ENCODE results near the gene TARS2. TPM values are rescaled to one million over a fixed set of nuclear protein-coding genes. Genes with fewer than 3 reads are reported as not detected.

Gene TARS2, protein sequence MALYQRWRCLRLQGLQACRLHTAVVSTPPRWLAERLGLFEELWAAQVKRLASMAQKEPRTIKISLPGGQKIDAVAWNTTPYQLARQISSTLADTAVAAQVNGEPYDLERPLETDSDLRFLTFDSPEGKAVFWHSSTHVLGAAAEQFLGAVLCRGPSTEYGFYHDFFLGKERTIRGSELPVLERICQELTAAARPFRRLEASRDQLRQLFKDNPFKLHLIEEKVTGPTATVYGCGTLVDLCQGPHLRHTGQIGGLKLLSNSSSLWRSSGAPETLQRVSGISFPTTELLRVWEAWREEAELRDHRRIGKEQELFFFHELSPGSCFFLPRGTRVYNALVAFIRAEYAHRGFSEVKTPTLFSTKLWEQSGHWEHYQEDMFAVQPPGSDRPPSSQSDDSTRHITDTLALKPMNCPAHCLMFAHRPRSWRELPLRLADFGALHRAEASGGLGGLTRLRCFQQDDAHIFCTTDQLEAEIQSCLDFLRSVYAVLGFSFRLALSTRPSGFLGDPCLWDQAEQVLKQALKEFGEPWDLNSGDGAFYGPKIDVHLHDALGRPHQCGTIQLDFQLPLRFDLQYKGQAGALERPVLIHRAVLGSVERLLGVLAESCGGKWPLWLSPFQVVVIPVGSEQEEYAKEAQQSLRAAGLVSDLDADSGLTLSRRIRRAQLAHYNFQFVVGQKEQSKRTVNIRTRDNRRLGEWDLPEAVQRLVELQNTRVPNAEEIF
- 18.9 and 22.8 TPM in 2 replicates for total RNA-seq (2016; rRNA removed; fragmentation: Illumina TruSeq; extraction: Trizol)
- 8.4 and 12.5 TPM in 2 replicates for total RNA-seq (2016; cell fraction: cytosol; rRNA removed; fragmentation: Illumina TruSeq; extraction: Trizol; ENCODE audit: low read depth)
- total RNA-seq (2016; cell fraction: insoluble cytoplasmic fraction; rRNA removed; fragmentation: Illumina TruSeq; extraction: Trizol) = 15.6 and 22.5 TPM in 2 replicates
- 6.5 and 7.5 TPM in 2 replicates for total RNA-seq (2016; cell fraction: membrane; rRNA removed; fragmentation: Illumina TruSeq; extraction: Trizol)
- total RNA-seq (2016; cell fraction: nucleus; rRNA removed; fragmentation: Illumina TruSeq; extraction: Trizol) = 16.0 and 18.6 TPM in 2 replicates
- polyA plus RNA-seq (2011; rRNA removed) = 21.3 and 23.6 TPM in 2 replicates
- polyA plus RNA-seq (2011; cell fraction: cytosol; rRNA removed) = 17.2 and 22.5 TPM in 2 replicates
- polyA plus RNA-seq (2011; cell fraction: nucleus; rRNA removed) = 28.5 and 36.4 TPM in 2 replicates
- polyA plus RNA-seq (2012) = 11.0 and 12.1 TPM in 2 replicates
- polyA plus RNA-seq (2016; cell fraction: cytosol; fragmentation: Illumina TruSeq; extraction: Trizol; ENCODE audit: low read depth) = 2.0 and 3.5 TPM in 2 replicates
- 16.5 and 17.4 TPM in 2 replicates for polyA plus RNA-seq (2016; cell fraction: insoluble cytoplasmic fraction; fragmentation: Illumina TruSeq; extraction: Trizol; ENCODE audit: low read depth)
- polyA plus RNA-seq (2016; cell fraction: membrane; fragmentation: Illumina TruSeq; extraction: Trizol; ENCODE audit: low read depth) = 4.3 and 5.2 TPM in 2 replicates
- 24.5 and 28.0 TPM in 2 replicates for polyA plus RNA-seq (2016; cell fraction: nucleus; fragmentation: Illumina TruSeq; extraction: Trizol; ENCODE audit: insufficient read depth, low read depth)
- polyA minus RNA-seq (2011; rRNA and poly(A)+ RNA removed; ENCODE audit: low replicate concordance) = 22.4 and 80.2 TPM in 2 replicates
- polyA minus RNA-seq (2011; cell fraction: cytosol; rRNA and poly(A)+ RNA removed) = 6.8 and 10.1 TPM in 2 replicates
- 20.9 and 25.6 TPM in 2 replicates for polyA minus RNA-seq (2011; cell fraction: nucleus; rRNA and poly(A)+ RNA removed)
- percentile 54 among the genes with signal in this experiment for Bru-seq, nascent RNA
- percentile 68 among the genes with signal in this experiment for BruChase-seq, experiment 1, labeled RNA remaining after a 6-hour chase
- BruChase-seq, experiment 2, labeled RNA remaining after a 2-hour chase = percentile 58 among the genes with signal in this experiment
- long read RNA-seq, experiment 1, transcript TARS2-204 (18 exons, 2,729 nt) = major isoform, 9 of 27 reads
- long read RNA-seq, experiment 1, transcript TARS2-214 (16 exons, 2,162 nt) = minor isoform, 8 of 27 reads
- long read RNA-seq, experiment 1, partial matches to known transcripts = 6 of 27 reads
- long read RNA-seq, experiment 1, other reads (novel, unspliced or antisense) = 4 of 27 reads
- long read RNA-seq, experiment 2, transcript TARS2-214 (16 exons, 2,162 nt) = minor isoform, 5 of 36 reads
- long read RNA-seq, experiment 2, transcript TARS2-204 (18 exons, 2,729 nt) = major isoform, 11 of 36 reads
- long read RNA-seq, experiment 2, partial matches to known transcripts = 13 of 36 reads
- long read RNA-seq, experiment 2, other reads (novel, unspliced or antisense) = 7 of 36 reads

DNA sequence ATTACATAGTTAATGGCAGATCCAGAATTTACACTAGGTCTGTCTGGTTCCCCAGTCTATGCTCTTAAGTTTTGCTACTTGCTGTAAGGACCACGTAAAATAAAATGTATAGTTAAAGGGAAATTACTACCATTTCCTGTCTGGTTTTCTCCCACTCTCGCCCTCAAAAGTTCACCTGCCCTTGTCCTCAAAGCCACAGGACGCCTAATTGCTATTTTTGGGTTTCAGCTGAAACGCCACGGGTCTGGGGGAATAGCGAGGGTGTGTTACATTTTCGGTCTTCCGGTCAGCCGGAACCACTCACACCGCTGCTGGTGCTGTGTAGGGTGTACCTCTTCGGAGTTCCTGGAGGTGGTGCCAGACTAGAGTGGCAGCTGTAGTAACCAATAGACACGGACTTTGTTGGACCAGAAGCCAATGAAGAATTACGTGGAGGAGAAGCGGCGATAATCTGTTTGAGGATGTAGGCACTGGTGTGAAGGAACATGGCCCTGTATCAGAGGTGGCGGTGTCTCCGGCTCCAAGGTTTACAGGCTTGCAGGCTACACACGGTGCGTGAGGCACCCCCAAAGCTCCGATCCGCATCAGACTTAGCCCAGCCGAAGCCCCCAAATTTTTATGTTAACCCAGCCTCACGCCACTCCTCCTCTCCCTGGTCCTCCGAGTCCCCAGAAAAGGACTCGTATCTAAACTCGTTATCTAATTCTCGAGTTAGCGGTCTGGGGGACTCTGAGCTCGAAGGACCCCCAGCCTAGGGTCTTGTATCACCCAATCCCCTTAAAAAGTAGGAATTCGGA, at the start of gene TARS2:
Gene TARS2 (plus strand): TSS at position 454 of the 797 bp plus-strand sequence. CDS start 32 bp downstream, at position 486.
- H3K79me2 ChIP-seq (ENCODE audit: insufficient read depth, low read length) = peaks cover 11% of the 10 kb centered on the region
- H2AFZ ChIP-seq (ENCODE audit: low read length) = peak within 1 kb of the TSS; percentile 95
- DNase-seq (ENCODE audit: low spot score) (peak; percentile 97), ATAC-seq (peak; percentile 99), FAIRE-seq (peak; percentile 87)
- peaks cover 24% of the 10 kb centered on the region for H3K4me1 ChIP-seq (ENCODE audit: insufficient read depth, low read length)
- H3K4me2 ChIP-seq (ENCODE audit: low read depth, low read length) = peak within 1 kb of the TSS; percentile 92
- peak within 1 kb of the TSS; percentile 78 to 80 (median 80) for H3K4me3 ChIP-seq (replicated peaks in 1 of 3; ENCODE audit: insufficient read depth in 1 of 3, low read depth in 2 of 3, low read length in 3 of 3)
- H4K20me1 ChIP-seq (ENCODE audit: insufficient read depth, low read length) = no peaks in the 10 kb centered on the region
- peaks cover 6 to 25% of the 10 kb centered on the region in 2 experiments; a peak in 4 of 5 replicates for H3K36me3 ChIP-seq (replicated peaks in 1 of 2; ENCODE audit: control insufficient read depth in 1 of 2, insufficient read depth in 2 of 2, low read length in 2 of 2)
- no TSS peak for BruUV-seq (replicated peaks)
- WGBS (ENCODE audit: low lambda C conversion rate) = under 1% methylated on average over 29 of the region's 30 CpGs
- ChIA-PET CTCF (ENCODE audit: low intra/inter-chr PET ratio, low total read pairs) (no interaction called here), POLR2A (interaction anchor here (0.9 to 2.3 kb wide), 8 partner anchors 14 to 210 kb away, joined by 3 to 6 read pairs (median 4); partner anchors contain the start of genes FALEC, GOLPH3L and RPRD2)
- H3K27me3 ChIP-seq (ENCODE audit: control insufficient read depth in 1 of 2, insufficient read depth in 2 of 2, low read length in 2 of 2) = no peaks in the 10 kb centered on the region
- intact Hi-C loops (cut with micrococcal nuclease; ENCODE audit: unreplicated experiment) = loop anchor here (1.0 kb wide), 1 partner anchor 45 kb away; no protein-coding TSS in a partner anchor
- H3K9ac ChIP-seq (ENCODE audit: insufficient read depth, low read depth, low read length) = peak within 1 kb of the TSS; percentile 80
- peak within 1 kb of the TSS; percentile 65 for H3K27ac ChIP-seq (ENCODE audit: extremely low read length, insufficient read depth, low read length)
- H3K9me3 ChIP-seq (ENCODE audit: low read length) = no peaks in the 10 kb centered on the region
- in situ Hi-C loops (cut with HindIII; ENCODE audit: extremely low pct_ligation_motif_present, low pct_unique_long_range_greater_than_20kb) = loop anchor here (5.0 kb wide), 1 partner anchor 45 kb away; no protein-coding TSS in a partner anchor
- TF ChIP-seq ELF1 (CRISPR knock-in tag; IDR thresholded peaks at IDR 0.05) = peak; percentile 90
- TF ChIP-seq, protein P1, sequence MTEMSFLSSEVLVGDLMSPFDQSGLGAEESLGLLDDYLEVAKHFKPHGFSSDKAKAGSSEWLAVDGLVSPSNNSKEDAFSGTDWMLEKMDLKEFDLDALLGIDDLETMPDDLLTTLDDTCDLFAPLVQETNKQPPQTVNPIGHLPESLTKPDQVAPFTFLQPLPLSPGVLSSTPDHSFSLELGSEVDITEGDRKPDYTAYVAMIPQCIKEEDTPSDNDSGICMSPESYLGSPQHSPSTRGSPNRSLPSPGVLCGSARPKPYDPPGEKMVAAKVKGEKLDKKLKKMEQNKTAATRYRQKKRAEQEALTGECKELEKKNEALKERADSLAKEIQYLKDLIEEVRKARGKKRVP (CRISPR knock-in tag; IDR thresholded peaks at IDR 0.05) = 0 out of 4 replicates have a peak, but pooled peaks of 1 of the 2 experiments have one; percentile 40
- no peak for TF ChIP-seq ZNF468 (CRISPR knock-in tag; IDR thresholded peaks at IDR 0.05)
- no peak for TF ChIP-seq CC2D1A (CRISPR knock-in tag; IDR thresholded peaks at IDR 0.05)
- no peak for TF ChIP-seq NR2F6 (IDR thresholded peaks at IDR 0.05)
- TF ChIP-seq NR2F6 (CRISPR knock-in tag; IDR thresholded peaks at IDR 0.05) = 0 out of 2 replicates have a peak, but pooled peaks have one; percentile 53
- TF ChIP-seq, protein P2, sequence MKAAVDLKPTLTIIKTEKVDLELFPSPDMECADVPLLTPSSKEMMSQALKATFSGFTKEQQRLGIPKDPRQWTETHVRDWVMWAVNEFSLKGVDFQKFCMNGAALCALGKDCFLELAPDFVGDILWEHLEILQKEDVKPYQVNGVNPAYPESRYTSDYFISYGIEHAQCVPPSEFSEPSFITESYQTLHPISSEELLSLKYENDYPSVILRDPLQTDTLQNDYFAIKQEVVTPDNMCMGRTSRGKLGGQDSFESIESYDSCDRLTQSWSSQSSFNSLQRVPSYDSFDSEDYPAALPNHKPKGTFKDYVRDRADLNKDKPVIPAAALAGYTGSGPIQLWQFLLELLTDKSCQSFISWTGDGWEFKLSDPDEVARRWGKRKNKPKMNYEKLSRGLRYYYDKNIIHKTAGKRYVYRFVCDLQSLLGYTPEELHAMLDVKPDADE (CRISPR knock-in tag; IDR thresholded peaks at IDR 0.05) = no peak
- TF ChIP-seq KDM2A (CRISPR knock-in tag; IDR thresholded peaks at IDR 0.05; ENCODE audit: borderline replicate concordance, low read depth) = peak; percentile 92
- TF ChIP-seq SYNCRIP (IDR thresholded peaks at IDR 0.05; ENCODE audit: insufficient read depth, low read depth, low read length) = no peak
- TF ChIP-seq XRCC5 (optimal IDR thresholded peaks at IDR 0.05; ENCODE audit: low read length) = peak; percentile 98
- TF ChIP-seq SATB2 (CRISPR knock-in tag; IDR thresholded peaks at IDR 0.05) = no peak; the same call in 1 of the 2 replicates
- TF ChIP-seq SOX5 (CRISPR knock-in tag; IDR thresholded peaks at IDR 0.05; ENCODE audit: borderline replicate concordance) = peak; percentile 30; the same call in 1 of the 2 replicates
- TF ChIP-seq ZSCAN31 (CRISPR knock-in tag; IDR thresholded peaks at IDR 0.05; ENCODE audit: low read depth) = peak; percentile 77; the same call in 1 of the 2 replicates
